HUES6 (cell line): ENCODE data around the gene UGT2B10.
"Not testable (repeated sequence)": the region's sequence is repeated elsewhere in the genome, so short reads cannot be mapped to it uniquely, and the experiment has no call there.

Experiments
- H3K27ac ChIP-seq: 2 replicates; pipeline ENCODE4 v1.7.0; 2013; ENCODE audit warnings: low read depth, mild to moderate bottlenecking, low read length, inconsistent platforms
- H3K27me3 ChIP-seq: 2 replicates; pipeline ENCODE4 v1.6.1; 2013; ENCODE audit warnings: low read length; ENCODE audit not compliant: control insufficient read depth, insufficient read depth
- H3K36me3 ChIP-seq: 2 replicates; pipeline ENCODE4 v1.6.1; 2013; ENCODE audit warnings: low read length; ENCODE audit not compliant: control insufficient read depth, insufficient read depth
- H3K4me1 ChIP-seq: 2 replicates; pipeline ENCODE4 v1.6.1; 2013; ENCODE audit warnings: low read length; ENCODE audit not compliant: control insufficient read depth, insufficient read depth
- H3K4me3 ChIP-seq: 2 replicates; pipeline ENCODE4 v1.5.1; 2013; ENCODE audit warnings: low read depth, low read length
- H3K9ac ChIP-seq: one replicate; pipeline ENCODE4 v1.6.1; 2013; ENCODE audit warnings: mild to moderate bottlenecking, low read length
- H3K9me3 ChIP-seq: 2 replicates; pipeline ENCODE4 v1.6.1; 2013; ENCODE audit warnings: low read depth, low read length; ENCODE audit not compliant: control insufficient read depth, insufficient read depth

UGT2B10 gene

GRCh38 chr4:68815617-68816409, at the start of gene UGT2B10:
Gene UGT2B10 (plus strand): TSS chr4:68815994. CDS start chr4:68816020, 26 bp downstream.
- not testable (repeated sequence) for H3K4me3 ChIP-seq, H3K27ac ChIP-seq, H3K36me3 ChIP-seq, H3K9me3 ChIP-seq, H3K4me1 ChIP-seq, H3K27me3 ChIP-seq, H3K9ac ChIP-seq

- H3K27ac ChIP-seq, H3K9ac ChIP-seq, H3K27me3 ChIP-seq, H3K9me3 ChIP-seq, H3K4me3 ChIP-seq, H3K36me3 ChIP-seq, H3K4me1 ChIP-seq: not testable (repeated sequence)
Observed at GRCh38 chr4:68771836-68772235, 44.0 kb upstream of the UGT2B10 start.

- Histone ChIP-seq H3K4me1 (no peaks in the 10 kb centered on the region), H3K27me3 (no peaks in the 10 kb centered on the region), H3K36me3 (no peaks in the 10 kb centered on the region), H3K4me3 (no peak overlapping the region), H3K9ac (no peak overlapping the region), H3K9me3 (peaks cover 8% of the 10 kb centered on the region), H3K27ac (no peak overlapping the region)
Observed at GRCh38 chr4:68773699-68774098, 42.1 kb upstream of the UGT2B10 start.

DNA sequence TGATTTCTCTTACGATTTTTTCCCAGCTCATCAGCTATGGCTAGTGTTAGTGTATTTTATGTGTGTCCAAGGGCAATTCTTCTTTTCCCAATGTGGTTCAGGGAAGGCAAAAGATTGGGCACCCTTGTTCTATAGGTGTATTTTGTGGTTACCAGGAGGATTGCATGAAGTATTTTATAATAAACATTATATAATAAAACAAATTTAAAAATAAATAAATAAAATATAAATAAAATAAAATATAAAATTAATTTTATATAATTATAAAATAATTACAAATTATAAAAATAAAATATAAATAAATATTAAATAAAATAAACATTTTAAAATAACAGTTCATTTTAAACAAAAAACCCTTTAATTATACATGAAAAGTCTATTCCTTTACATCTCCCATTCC, 35.6 kb upstream of the UGT2B10 start:
- Histone ChIP-seq H3K4me3 (no peak overlapping the region), H3K9ac (no peak overlapping the region), H3K36me3 (no peaks in the 10 kb centered on the region), H3K9me3 (no peaks in the 10 kb centered on the region), H3K4me1 (no peaks in the 10 kb centered on the region), H3K27ac (no peak overlapping the region), H3K27me3 (no peaks in the 10 kb centered on the region)

DNA sequence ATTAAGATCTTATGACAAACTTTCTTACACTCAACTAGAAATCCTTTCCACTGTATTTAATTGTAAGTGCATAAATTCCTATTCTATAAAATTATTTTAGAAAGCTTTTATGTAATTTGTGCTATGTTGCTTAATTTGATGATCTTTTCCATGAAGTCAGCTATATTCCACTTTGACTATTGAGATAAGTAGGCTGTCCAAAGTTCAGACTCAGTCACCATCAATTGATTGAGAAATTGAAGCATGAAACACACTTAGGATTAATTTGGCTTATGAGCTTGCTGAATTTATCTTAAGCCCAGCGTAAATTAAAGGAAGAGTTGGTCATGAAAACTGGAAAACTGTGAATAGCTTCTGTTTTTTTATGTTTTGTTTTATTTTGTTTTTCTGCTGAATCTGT, 18.7 kb upstream of the UGT2B10 start:
- Histone ChIP-seq H3K9ac (no peak overlapping the region), H3K9me3 (no peaks in the 10 kb centered on the region), H3K4me1 (peaks cover 3% of the 10 kb centered on the region; the same call in 1 of the 2 replicates), H3K36me3 (no peaks in the 10 kb centered on the region), H3K27ac (no peak overlapping the region), H3K4me3 (no peak overlapping the region), H3K27me3 (no peaks in the 10 kb centered on the region)

DNA sequence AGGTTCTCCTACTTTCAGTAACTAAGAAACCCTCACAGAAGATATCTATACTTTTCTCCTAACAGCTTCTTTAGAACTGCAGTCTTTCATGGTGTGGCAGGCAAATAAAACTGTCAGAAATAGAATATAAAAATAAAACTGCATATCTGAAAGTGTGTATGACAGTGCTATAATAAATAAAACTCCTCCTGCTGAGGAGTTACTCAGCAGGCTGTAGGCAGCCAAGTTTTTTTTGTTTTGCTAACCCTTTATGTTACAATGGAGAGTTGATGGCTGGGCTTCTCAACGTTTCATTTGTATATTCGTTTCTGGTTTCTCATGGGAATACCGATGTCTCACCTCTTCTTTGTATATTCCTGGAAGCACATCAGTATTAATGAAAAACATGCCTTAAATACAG, 18.2 kb upstream of the UGT2B10 start:
- no peak overlapping the region for H3K9ac ChIP-seq
- no peaks in the 10 kb centered on the region for H3K36me3 ChIP-seq
- no peak overlapping the region for H3K4me3 ChIP-seq
- no peak overlapping the region for H3K27ac ChIP-seq
- H3K4me1 ChIP-seq: peaks cover 3% of the 10 kb centered on the region; the same call in 1 of the 2 replicates
- H3K9me3 ChIP-seq: no peaks in the 10 kb centered on the region
- H3K27me3 ChIP-seq: no peaks in the 10 kb centered on the region

GRCh38 chr4:68803013-68803412, 12.8 kb upstream of the UGT2B10 start:
- Histone ChIP-seq H3K4me3 (no peak overlapping the region), H3K27me3 (no peaks in the 10 kb centered on the region), H3K9me3 (peaks cover 21% of the 10 kb centered on the region), H3K27ac (no peak overlapping the region), H3K4me1 (no peaks in the 10 kb centered on the region), H3K36me3 (no peaks in the 10 kb centered on the region), H3K9ac (no peak overlapping the region)

GRCh38 chr4:68808060-68808459, 7.7 kb upstream of the UGT2B10 start:
- no peak overlapping the region for H3K9ac ChIP-seq
- no peak overlapping the region for H3K4me3 ChIP-seq
- H3K36me3 ChIP-seq: no peaks in the 10 kb centered on the region
- no peak overlapping the region for H3K27ac ChIP-seq
- no peaks in the 10 kb centered on the region for H3K27me3 ChIP-seq
- peaks cover 30% of the 10 kb centered on the region for H3K9me3 ChIP-seq
- no peaks in the 10 kb centered on the region for H3K4me1 ChIP-seq

GRCh38 chr4:68810919-68811318, 4.9 kb upstream of the UGT2B10 start:
- no peaks in the 10 kb centered on the region for H3K27me3 ChIP-seq
- H3K27ac ChIP-seq: no peak overlapping the region
- H3K4me3 ChIP-seq: no peak overlapping the region
- no peaks in the 10 kb centered on the region for H3K36me3 ChIP-seq
- H3K4me1 ChIP-seq: no peaks in the 10 kb centered on the region
- peaks cover 27% of the 10 kb centered on the region for H3K9me3 ChIP-seq
- H3K9ac ChIP-seq: no peak overlapping the region

DNA sequence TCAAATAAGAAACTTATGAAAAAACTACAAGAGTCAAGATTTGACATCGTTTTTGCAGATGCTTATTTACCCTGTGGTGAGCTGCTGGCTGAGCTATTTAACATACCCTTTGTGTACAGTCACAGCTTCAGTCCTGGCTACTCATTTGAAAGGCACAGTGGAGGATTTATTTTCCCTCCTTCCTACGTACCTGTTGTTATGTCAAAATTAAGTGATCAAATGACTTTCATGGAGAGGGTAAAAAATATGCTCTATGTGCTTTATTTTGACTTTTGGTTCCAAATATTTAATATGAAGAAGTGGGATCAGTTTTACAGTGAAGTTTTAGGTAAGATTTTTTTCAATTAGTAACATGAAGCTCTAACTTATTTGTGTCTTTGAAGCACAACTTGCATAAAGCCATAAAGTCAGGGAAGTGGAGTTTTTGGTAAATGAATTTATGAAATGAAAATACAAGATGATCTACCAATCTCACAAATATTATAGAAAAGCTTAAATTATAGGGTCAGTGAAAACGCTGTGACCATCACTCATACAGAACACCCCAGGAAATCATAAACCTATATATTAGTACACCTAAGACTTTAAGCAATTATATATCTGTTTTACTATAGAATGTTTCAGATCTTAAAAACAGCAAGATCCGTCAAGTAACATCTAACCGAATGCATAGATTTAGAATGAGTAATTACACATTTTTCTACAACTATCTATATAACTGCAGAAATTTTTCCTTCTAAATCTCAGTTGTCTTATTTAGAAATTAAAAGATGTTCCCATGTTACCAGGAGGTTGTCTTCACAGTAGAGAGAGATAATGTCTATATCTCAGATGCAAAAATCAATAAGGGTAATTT, 844 bp downstream of the UGT2B10 start:
- H3K4me3 ChIP-seq, H3K27me3 ChIP-seq, H3K9ac ChIP-seq, H3K9me3 ChIP-seq, H3K4me1 ChIP-seq, H3K36me3 ChIP-seq, H3K27ac ChIP-seq: not testable (repeated sequence)

DNA sequence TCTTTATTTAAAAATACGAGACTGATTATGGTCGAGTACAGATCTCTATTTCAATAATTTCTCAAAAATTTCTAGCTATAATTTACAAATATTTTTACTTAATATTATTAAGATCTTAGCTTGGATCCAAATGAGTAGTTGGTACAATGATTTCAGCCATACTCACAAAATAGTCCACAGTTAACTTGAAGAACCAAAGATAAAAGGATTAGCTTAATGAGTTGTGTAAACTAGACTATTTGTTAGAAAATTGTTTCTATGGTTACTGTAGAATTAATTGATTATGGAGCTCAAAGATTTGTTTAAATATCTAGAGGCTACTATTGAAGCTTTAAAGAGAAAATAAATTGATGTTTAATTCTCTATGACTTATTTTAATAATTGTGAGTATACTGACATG, 1.6 kb downstream of the UGT2B10 start:
- Histone ChIP-seq H3K4me3 (no peak overlapping the region), H3K9me3 (no peaks in the 10 kb centered on the region), H3K27ac (no peak overlapping the region), H3K36me3 (no peaks in the 10 kb centered on the region), H3K4me1 (no peaks in the 10 kb centered on the region; the same call in 1 of the 2 replicates), H3K27me3 (no peaks in the 10 kb centered on the region), H3K9ac (no peak overlapping the region)
